ENCODE measurements around the gene NPPA. TPM values are rescaled to one million over a fixed set of nuclear protein-coding genes. Genes with fewer than 3 reads are reported as not detected.
A peak's percentile ranks its signal among the peaks of the same experiment; 100 is the strongest.

NPPA gene
- total and polyA plus RNA-seq, 2 experiments from 2014 or later = 0.22 TPM; not detected in 1

DNA sequence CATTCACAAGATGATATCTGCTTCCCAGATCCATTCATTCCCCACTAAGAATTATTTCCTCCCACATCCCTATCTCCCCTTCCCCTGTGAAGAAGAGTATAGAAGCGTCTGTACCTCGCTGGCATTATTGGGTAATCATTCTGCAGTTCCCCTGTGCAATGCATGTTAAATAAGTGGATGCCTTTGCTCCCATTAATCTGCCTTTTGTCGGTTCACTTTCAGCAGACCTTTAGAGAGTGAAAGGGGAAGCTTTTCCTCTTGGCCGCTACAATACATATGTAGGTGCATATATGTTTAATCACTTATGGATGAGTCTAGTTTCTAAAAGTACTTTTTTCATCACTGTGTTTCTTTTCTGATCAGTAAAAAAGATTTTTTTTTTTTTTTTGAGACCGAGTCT lies 34.6 kb downstream of the NPPA start:
- H3K36me3 ChIP-seq (replicated peaks; ENCODE audit: insufficient read depth, low read depth) = no peaks in the 10 kb centered on the region
- peaks cover 65% of the 10 kb centered on the region for H3K79me2 ChIP-seq
- H3K9me2 ChIP-seq (replicated peaks; ENCODE audit: insufficient read depth) = no peaks in the 10 kb centered on the region

GRCh38 chr1:11807133-11807532 lies 40.5 kb downstream of the NPPA start:
- peak overlapping the region; percentile 90 for H3K27ac ChIP-seq
- H3K79me2 ChIP-seq = peaks cover 66% of the 10 kb centered on the region
- peak overlapping the region; percentile 74 for H3K4me2 ChIP-seq
- peaks cover 25% of the 10 kb centered on the region for H3K4me1 ChIP-seq (ENCODE audit: insufficient read depth)
- H4K20me1 ChIP-seq (ENCODE audit: insufficient read depth, poor library complexity, severe bottlenecking) = peaks cover 30% of the 10 kb centered on the region
- TF ChIP-seq EZH2phosphoT487 (IDR thresholded peaks at IDR 0.05; ENCODE audit: low read depth, severe bottlenecking, unreplicated experiment) (no peak), EZH2 (IDR thresholded peaks at IDR 0.05; ENCODE audit: borderline replicate concordance) (no peak)
- TF ChIP-seq, protein P1, sequence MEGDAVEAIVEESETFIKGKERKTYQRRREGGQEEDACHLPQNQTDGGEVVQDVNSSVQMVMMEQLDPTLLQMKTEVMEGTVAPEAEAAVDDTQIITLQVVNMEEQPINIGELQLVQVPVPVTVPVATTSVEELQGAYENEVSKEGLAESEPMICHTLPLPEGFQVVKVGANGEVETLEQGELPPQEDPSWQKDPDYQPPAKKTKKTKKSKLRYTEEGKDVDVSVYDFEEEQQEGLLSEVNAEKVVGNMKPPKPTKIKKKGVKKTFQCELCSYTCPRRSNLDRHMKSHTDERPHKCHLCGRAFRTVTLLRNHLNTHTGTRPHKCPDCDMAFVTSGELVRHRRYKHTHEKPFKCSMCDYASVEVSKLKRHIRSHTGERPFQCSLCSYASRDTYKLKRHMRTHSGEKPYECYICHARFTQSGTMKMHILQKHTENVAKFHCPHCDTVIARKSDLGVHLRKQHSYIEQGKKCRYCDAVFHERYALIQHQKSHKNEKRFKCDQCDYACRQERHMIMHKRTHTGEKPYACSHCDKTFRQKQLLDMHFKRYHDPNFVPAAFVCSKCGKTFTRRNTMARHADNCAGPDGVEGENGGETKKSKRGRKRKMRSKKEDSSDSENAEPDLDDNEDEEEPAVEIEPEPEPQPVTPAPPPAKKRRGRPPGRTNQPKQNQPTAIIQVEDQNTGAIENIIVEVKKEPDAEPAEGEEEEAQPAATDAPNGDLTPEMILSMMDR (IDR thresholded peaks at IDR 0.05; ENCODE audit: poor library complexity) = no peak
- peak overlapping the region; percentile 33 for H3K4me3 ChIP-seq
- no peak overlapping the region for H2AFZ ChIP-seq
- 46% methylated on average over 2 of the region's 2 CpGs for WGBS (ENCODE audit: low lambda C conversion rate, missing lambda C conversion rate)
- H3K27me3 ChIP-seq = no peaks in the 10 kb centered on the region
- H3K36me3 ChIP-seq (replicated peaks; ENCODE audit: insufficient read depth, low read depth) = no peaks in the 10 kb centered on the region
- H3K9me2 ChIP-seq (replicated peaks; ENCODE audit: insufficient read depth) = no peaks in the 10 kb centered on the region
- H3K9me3 ChIP-seq (ENCODE audit: low read depth) = no peaks in the 10 kb centered on the region
- no peak for DNase-seq (ENCODE audit: low spot score)

More for the DNA sequence above, 34.6 kb downstream of the NPPA start:
- no peaks in the 10 kb centered on the region for H3K9me3 ChIP-seq (ENCODE audit: low read depth)
- peaks cover 47% of the 10 kb centered on the region for H4K20me1 ChIP-seq (ENCODE audit: insufficient read depth, poor library complexity, severe bottlenecking)
- no peak overlapping the region for H3K27ac ChIP-seq
- no peak overlapping the region for H2AFZ ChIP-seq
- TF ChIP-seq EZH2phosphoT487 (IDR thresholded peaks at IDR 0.05; ENCODE audit: low read depth, severe bottlenecking, unreplicated experiment) (no peak), EZH2 (IDR thresholded peaks at IDR 0.05; ENCODE audit: borderline replicate concordance) (no peak)
- TF ChIP-seq, protein P1 (IDR thresholded peaks at IDR 0.05; ENCODE audit: poor library complexity) = no peak
- H3K4me2 ChIP-seq = no peak overlapping the region
- 96% methylated on average over 5 of the region's 5 CpGs for WGBS (ENCODE audit: low lambda C conversion rate, missing lambda C conversion rate)
- H3K4me1 ChIP-seq (ENCODE audit: insufficient read depth) = no peaks in the 10 kb centered on the region
- no peak for DNase-seq (ENCODE audit: low spot score)
- no peaks in the 10 kb centered on the region for H3K27me3 ChIP-seq
- no peak overlapping the region for H3K4me3 ChIP-seq

- under 1% methylated on average over 13 of the region's 20 CpGs for WGBS (ENCODE audit: low lambda C conversion rate, missing lambda C conversion rate)
- H3K36me3 ChIP-seq (replicated peaks; ENCODE audit: insufficient read depth, low read depth) = no peaks in the 10 kb centered on the region
- peak overlapping the region; percentile 33 for H3K4me3 ChIP-seq
- no peaks in the 10 kb centered on the region for H3K9me3 ChIP-seq (ENCODE audit: low read depth)
- peaks cover 65% of the 10 kb centered on the region for H3K79me2 ChIP-seq
- DNase-seq (ENCODE audit: low spot score) = peak; percentile 60
- H4K20me1 ChIP-seq (ENCODE audit: insufficient read depth, poor library complexity, severe bottlenecking) = peaks cover 24% of the 10 kb centered on the region
- peak overlapping the region; percentile 90 for H3K27ac ChIP-seq
- peak overlapping the region; percentile 74 for H3K4me2 ChIP-seq
- H3K9me2 ChIP-seq (replicated peaks; ENCODE audit: insufficient read depth) = no peaks in the 10 kb centered on the region
- TF ChIP-seq EZH2phosphoT487 (IDR thresholded peaks at IDR 0.05; ENCODE audit: low read depth, severe bottlenecking, unreplicated experiment) (no peak), EZH2 (IDR thresholded peaks at IDR 0.05; ENCODE audit: borderline replicate concordance) (no peak)
- TF ChIP-seq, protein P1 (IDR thresholded peaks at IDR 0.05; ENCODE audit: poor library complexity) = no peak
- H3K27me3 ChIP-seq = no peaks in the 10 kb centered on the region
- peak overlapping the region; percentile 18 for H2AFZ ChIP-seq
- peaks cover 29% of the 10 kb centered on the region for H3K4me1 ChIP-seq (ENCODE audit: insufficient read depth)
These were observed 41.2 kb downstream of the NPPA start for GRCh38 chr1:11806307-11806936.

Measured in hepatocyte (in vitro differentiated cells).